Measurements from ENCODE around the gene NRG3.

Gene NRG3

DNA sequence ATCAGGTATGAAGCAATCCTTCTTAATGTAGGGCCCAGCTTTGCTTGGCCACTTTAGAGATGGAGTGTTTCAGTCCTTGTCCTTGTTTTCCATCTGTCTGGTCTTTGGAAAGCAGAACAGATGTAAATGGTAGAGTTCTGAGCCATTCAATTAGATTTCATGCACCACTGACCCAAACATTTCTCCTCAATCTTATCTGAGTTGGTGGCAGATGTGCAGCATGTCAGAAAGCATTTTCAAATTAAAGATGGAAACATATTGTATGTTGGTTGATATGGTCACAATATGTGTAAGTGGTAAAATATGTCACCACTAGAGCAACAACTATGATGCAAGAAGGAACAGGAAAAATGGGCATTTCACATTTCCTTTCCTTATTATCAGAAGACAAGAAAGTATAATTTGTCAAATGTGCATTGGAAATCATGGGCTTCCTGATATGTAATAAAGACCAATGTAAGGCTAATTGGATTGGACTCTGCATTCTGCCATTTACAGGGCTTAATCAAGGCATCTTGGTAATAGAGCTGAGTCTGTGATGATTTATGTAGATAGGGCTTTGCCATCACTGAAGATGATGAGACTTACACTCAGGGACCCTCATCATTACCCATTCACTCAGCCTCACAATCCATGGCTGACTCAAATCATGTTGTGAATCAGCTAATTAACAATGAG lies 750.7 kb downstream of the NRG3 start (continued):
- TF ChIP-seq ZNF747 (tag by site-specific recombination; IDR thresholded peaks at IDR 0.05): no peak

- CTCF ChIA-PET: no interaction called here
Measured at GRCh38 chr10:82628373-82628772, 753.4 kb downstream of the NRG3 start.

GRCh38 chr10:82643076-82643475 lies 768.1 kb downstream of the NRG3 start:
- H3K4me3 ChIP-seq (ENCODE audit: low read depth, low read length): no peak overlapping the region
- TF ChIP-seq ZNF10 (tag by site-specific recombination; IDR thresholded peaks at IDR 0.05) (no peak), ZNF560 (tag by site-specific recombination; IDR thresholded peaks at IDR 0.05; ENCODE audit: borderline replicate concordance) (no peak), HOXD13 (CRISPR knock-in tag; IDR thresholded peaks at IDR 0.05; ENCODE audit: borderline replicate concordance) (no peak), ZNF658 (tag by site-specific recombination; IDR thresholded peaks at IDR 0.05) (no peak), ZNF624 (tag by site-specific recombination; IDR thresholded peaks at IDR 0.05) (no peak), ZNF302 (tag by site-specific recombination; IDR thresholded peaks at IDR 0.05; ENCODE audit: low read depth) (no peak), SCRT1 (tag by site-specific recombination; IDR thresholded peaks at IDR 0.05; ENCODE audit: borderline replicate concordance) (no peak), ZNF404 (tag by site-specific recombination; IDR thresholded peaks at IDR 0.05) (no peak), ZNF394 (tag by site-specific recombination; IDR thresholded peaks at IDR 0.05; ENCODE audit: borderline replicate concordance) (no peak)
- TF ChIP-seq, protein P1, sequence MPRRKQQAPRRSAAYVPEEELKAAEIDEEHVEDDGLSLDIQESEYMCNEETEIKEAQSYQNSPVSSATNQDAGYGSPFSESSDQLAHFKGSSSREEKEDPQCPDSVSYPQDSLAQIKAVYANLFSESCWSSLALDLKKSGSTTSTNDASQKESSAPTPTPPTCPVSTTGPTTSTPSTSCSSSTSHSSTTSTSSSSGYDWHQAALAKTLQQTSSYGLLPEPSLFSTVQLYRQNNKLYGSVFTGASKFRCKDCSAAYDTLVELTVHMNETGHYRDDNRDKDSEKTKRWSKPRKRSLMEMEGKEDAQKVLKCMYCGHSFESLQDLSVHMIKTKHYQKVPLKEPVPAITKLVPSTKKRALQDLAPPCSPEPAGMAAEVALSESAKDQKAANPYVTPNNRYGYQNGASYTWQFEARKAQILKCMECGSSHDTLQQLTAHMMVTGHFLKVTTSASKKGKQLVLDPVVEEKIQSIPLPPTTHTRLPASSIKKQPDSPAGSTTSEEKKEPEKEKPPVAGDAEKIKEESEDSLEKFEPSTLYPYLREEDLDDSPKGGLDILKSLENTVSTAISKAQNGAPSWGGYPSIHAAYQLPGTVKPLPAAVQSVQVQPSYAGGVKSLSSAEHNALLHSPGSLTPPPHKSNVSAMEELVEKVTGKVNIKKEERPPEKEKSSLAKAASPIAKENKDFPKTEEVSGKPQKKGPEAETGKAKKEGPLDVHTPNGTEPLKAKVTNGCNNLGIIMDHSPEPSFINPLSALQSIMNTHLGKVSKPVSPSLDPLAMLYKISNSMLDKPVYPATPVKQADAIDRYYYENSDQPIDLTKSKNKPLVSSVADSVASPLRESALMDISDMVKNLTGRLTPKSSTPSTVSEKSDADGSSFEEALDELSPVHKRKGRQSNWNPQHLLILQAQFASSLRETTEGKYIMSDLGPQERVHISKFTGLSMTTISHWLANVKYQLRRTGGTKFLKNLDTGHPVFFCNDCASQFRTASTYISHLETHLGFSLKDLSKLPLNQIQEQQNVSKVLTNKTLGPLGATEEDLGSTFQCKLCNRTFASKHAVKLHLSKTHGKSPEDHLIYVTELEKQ (tag by site-specific recombination; IDR thresholded peaks at IDR 0.05; ENCODE audit: borderline replicate concordance): no peak
- TF ChIP-seq, protein P2, sequence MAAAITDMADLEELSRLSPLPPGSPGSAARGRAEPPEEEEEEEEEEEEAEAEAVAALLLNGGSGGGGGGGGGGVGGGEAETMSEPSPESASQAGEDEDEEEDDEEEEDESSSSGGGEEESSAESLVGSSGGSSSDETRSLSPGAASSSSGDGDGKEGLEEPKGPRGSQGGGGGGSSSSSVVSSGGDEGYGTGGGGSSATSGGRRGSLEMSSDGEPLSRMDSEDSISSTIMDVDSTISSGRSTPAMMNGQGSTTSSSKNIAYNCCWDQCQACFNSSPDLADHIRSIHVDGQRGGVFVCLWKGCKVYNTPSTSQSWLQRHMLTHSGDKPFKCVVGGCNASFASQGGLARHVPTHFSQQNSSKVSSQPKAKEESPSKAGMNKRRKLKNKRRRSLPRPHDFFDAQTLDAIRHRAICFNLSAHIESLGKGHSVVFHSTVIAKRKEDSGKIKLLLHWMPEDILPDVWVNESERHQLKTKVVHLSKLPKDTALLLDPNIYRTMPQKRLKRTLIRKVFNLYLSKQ (tag by site-specific recombination; IDR thresholded peaks at IDR 0.05; ENCODE audit: borderline replicate concordance): no peak
- TF ChIP-seq, protein P3, sequence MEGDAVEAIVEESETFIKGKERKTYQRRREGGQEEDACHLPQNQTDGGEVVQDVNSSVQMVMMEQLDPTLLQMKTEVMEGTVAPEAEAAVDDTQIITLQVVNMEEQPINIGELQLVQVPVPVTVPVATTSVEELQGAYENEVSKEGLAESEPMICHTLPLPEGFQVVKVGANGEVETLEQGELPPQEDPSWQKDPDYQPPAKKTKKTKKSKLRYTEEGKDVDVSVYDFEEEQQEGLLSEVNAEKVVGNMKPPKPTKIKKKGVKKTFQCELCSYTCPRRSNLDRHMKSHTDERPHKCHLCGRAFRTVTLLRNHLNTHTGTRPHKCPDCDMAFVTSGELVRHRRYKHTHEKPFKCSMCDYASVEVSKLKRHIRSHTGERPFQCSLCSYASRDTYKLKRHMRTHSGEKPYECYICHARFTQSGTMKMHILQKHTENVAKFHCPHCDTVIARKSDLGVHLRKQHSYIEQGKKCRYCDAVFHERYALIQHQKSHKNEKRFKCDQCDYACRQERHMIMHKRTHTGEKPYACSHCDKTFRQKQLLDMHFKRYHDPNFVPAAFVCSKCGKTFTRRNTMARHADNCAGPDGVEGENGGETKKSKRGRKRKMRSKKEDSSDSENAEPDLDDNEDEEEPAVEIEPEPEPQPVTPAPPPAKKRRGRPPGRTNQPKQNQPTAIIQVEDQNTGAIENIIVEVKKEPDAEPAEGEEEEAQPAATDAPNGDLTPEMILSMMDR (tag by site-specific recombination; IDR thresholded peaks at IDR 0.05): no peak
- ChIA-PET POLR2A (no interaction called here), CTCF (no interaction called here)
- H3K36me3 ChIP-seq (ENCODE audit: control insufficient read depth in 2 of 2, insufficient read depth in 1 of 2, low read length in 2 of 2): no peaks in the 10 kb centered on the region
- no peak overlapping the region for H3K27ac ChIP-seq (ENCODE audit: extremely low read depth, low read depth, low read length)
- H3K4me1 ChIP-seq (ENCODE audit: control insufficient read depth, insufficient read depth, low read length): no peaks in the 10 kb centered on the region
- no peaks in the 10 kb centered on the region for H3K9me3 ChIP-seq (ENCODE audit: control insufficient read depth, insufficient read depth, low read depth, low read length)

More at GRCh38 chr10:82628373-82628772, 753.4 kb downstream of the NRG3 start:
- POLR2A ChIA-PET: no interaction called here
- Histone ChIP-seq H3K4me1 (ENCODE audit: control insufficient read depth, insufficient read depth, low read length) (no peaks in the 10 kb centered on the region), H3K27ac (ENCODE audit: extremely low read depth, low read depth, low read length) (no peak overlapping the region), H3K9me3 (ENCODE audit: control insufficient read depth, insufficient read depth, low read depth, low read length) (no peaks in the 10 kb centered on the region), H3K4me3 (ENCODE audit: low read depth, low read length) (no peak overlapping the region), H3K36me3 (ENCODE audit: control insufficient read depth in 2 of 2, insufficient read depth in 1 of 2, low read length in 2 of 2) (no peaks in the 10 kb centered on the region)
- no peak for TF ChIP-seq HOXA7 (CRISPR knock-in tag; IDR thresholded peaks at IDR 0.05; ENCODE audit: borderline replicate concordance)

Data from HEK293 (cell line).